HEK293 (cell line): ENCODE measurements around the gene BMAL2.

Experiments
- GLIS1 ChIP-seq: fragments of 450-650 bp; formaldehyde crosslinking; IDR thresholded peaks from 2 replicates; pipeline ENCODE4 v1.5.1; 2016; ENCODE audit warnings: missing biosample characterization, missing genetic modification characterization
- GLIS2 ChIP-seq: fragments of 450-650 bp; formaldehyde crosslinking; IDR thresholded peaks from 2 replicates; pipeline ENCODE4 v1.5.1; 2016; ENCODE audit warnings: missing biosample characterization, missing genetic modification characterization
- HOXA7 ChIP-seq: sonication (generic); formaldehyde crosslinking; IDR thresholded peaks from 2 replicates; pipeline ENCODE4 v1.8.1; 2022; ENCODE audit warnings: missing genetic modification reagents, borderline replicate concordance
- HOXC10 ChIP-seq: sonication (generic); formaldehyde crosslinking; IDR thresholded peaks from 2 replicates; pipeline ENCODE4 v1.8.1; 2023; ENCODE audit warnings: mild to moderate bottlenecking, missing genetic modification reagents
- KLF1 ChIP-seq: fragments of 450-650 bp; formaldehyde crosslinking; IDR thresholded peaks from 2 replicates; pipeline ENCODE4 v1.5.1; 2016; ENCODE audit warnings: missing biosample characterization, missing genetic modification characterization
- KLF7 ChIP-seq: fragments of 450-650 bp; formaldehyde crosslinking; IDR thresholded peaks from 2 replicates; pipeline ENCODE4 v1.5.1; 2016; ENCODE audit warnings: missing biosample characterization, missing genetic modification characterization, borderline replicate concordance
- KLF8 ChIP-seq: fragments of 450-650 bp; formaldehyde crosslinking; IDR thresholded peaks from 2 replicates; pipeline ENCODE4 v1.5.1; 2016; ENCODE audit warnings: missing biosample characterization, missing genetic modification characterization
- WT1 ChIP-seq: fragments of 450-650 bp; formaldehyde crosslinking; IDR thresholded peaks from 2 replicates; pipeline ENCODE4 v1.5.1; 2016; ENCODE audit warnings: missing biosample characterization, missing genetic modification characterization
- YY1 ChIP-seq: fragments of 450-650 bp; formaldehyde crosslinking; IDR thresholded peaks from 2 replicates; pipeline ENCODE4 v1.5.1; 2018; ENCODE audit warnings: missing biosample characterization, missing genetic modification characterization
- YY2 ChIP-seq: fragments of 450-650 bp; formaldehyde crosslinking; IDR thresholded peaks from 2 replicates; pipeline ENCODE4 v1.5.1; 2016; ENCODE audit warnings: missing biosample characterization, missing genetic modification characterization
- ZBTB20 ChIP-seq: fragments of 450-650 bp; formaldehyde crosslinking; IDR thresholded peaks from 2 replicates; pipeline ENCODE4 v1.5.1; 2016; ENCODE audit warnings: missing biosample characterization, missing genetic modification characterization
- ZBTB44 ChIP-seq: fragments of 450-650 bp; IDR thresholded peaks from 2 replicates; pipeline ENCODE4 v1.5.1; 2018; ENCODE audit warnings: missing biosample characterization, mild to moderate bottlenecking, missing genetic modification characterization
- ZBTB6 ChIP-seq: fragments of 450-650 bp; formaldehyde crosslinking; IDR thresholded peaks from 2 replicates; pipeline ENCODE4 v1.5.1; 2017; ENCODE audit warnings: missing biosample characterization, missing genetic modification characterization
- ZBTB7A ChIP-seq: fragments of 450-650 bp; formaldehyde crosslinking; IDR thresholded peaks from 2 replicates; pipeline ENCODE4 v1.5.1; 2016; ENCODE audit warnings: low read depth, missing biosample characterization, missing genetic modification characterization
- ZBTB8A ChIP-seq: fragments of 450-650 bp; formaldehyde crosslinking; IDR thresholded peaks from 2 replicates; pipeline ENCODE4 v1.5.1; 2016; ENCODE audit warnings: missing biosample characterization, missing genetic modification characterization
- ZEB2 ChIP-seq: fragments of 450-650 bp; formaldehyde crosslinking; IDR thresholded peaks from 2 replicates; pipeline ENCODE4 v1.5.1; 2016; ENCODE audit warnings: missing biosample characterization, missing genetic modification characterization
- ZFP37 ChIP-seq: fragments of 450-650 bp; formaldehyde crosslinking; IDR thresholded peaks from 2 replicates; pipeline ENCODE4 v1.5.1; 2016; ENCODE audit warnings: missing biosample characterization, missing genetic modification characterization
- ZIC2 ChIP-seq: fragments of 450-650 bp; formaldehyde crosslinking; IDR thresholded peaks from 2 replicates; pipeline ENCODE4 v1.5.1; 2016; ENCODE audit warnings: missing biosample characterization, missing genetic modification characterization
- ZNF132 ChIP-seq: fragments of 450-650 bp; formaldehyde crosslinking; IDR thresholded peaks from 2 replicates; pipeline ENCODE4 v1.5.1; 2017; ENCODE audit warnings: missing biosample characterization, missing genetic modification characterization, borderline replicate concordance
- ZNF221 ChIP-seq: fragments of 450-650 bp; formaldehyde crosslinking; IDR thresholded peaks from 2 replicates; pipeline ENCODE4 v1.5.1; 2017; ENCODE audit warnings: missing biosample characterization, missing genetic modification characterization, borderline replicate concordance
- ZNF24 ChIP-seq: fragments of 450-650 bp; formaldehyde crosslinking; IDR thresholded peaks from 2 replicates; pipeline ENCODE4 v1.5.1; 2016; ENCODE audit warnings: missing biosample characterization, missing genetic modification characterization
- ZNF354C ChIP-seq: fragments of 450-650 bp; formaldehyde crosslinking; IDR thresholded peaks from 2 replicates; pipeline ENCODE4 v1.5.1; 2016; ENCODE audit warnings: missing biosample characterization, missing genetic modification characterization, low read depth, borderline replicate concordance
- ZNF426 ChIP-seq: fragments of 450-650 bp; formaldehyde crosslinking; IDR thresholded peaks from 2 replicates; pipeline ENCODE4 v1.5.1; 2017; ENCODE audit warnings: missing biosample characterization, missing genetic modification characterization, mild to moderate bottlenecking, inconsistent platforms, moderate library complexity
- ZNF555 ChIP-seq: fragments of 450-650 bp; formaldehyde crosslinking; conservative IDR thresholded peaks from 2 replicates; pipeline ENCODE4 v1.5.1; 2017; ENCODE audit warnings: missing biosample characterization, mild to moderate bottlenecking, missing genetic modification characterization, inconsistent platforms
- ZNF610 ChIP-seq: fragments of 450-650 bp; formaldehyde crosslinking; IDR thresholded peaks from 2 replicates; pipeline ENCODE4 v1.5.1; 2016; ENCODE audit warnings: missing biosample characterization, missing genetic modification characterization, borderline replicate concordance
- ZNF621 ChIP-seq: fragments of 450-650 bp; formaldehyde crosslinking; IDR thresholded peaks from 2 replicates; pipeline ENCODE4 v1.5.1; 2017; ENCODE audit warnings: missing biosample characterization, missing genetic modification characterization
- ZNF624 ChIP-seq: fragments of 450-650 bp; formaldehyde crosslinking; IDR thresholded peaks from 2 replicates; pipeline ENCODE4 v1.5.1; 2017; ENCODE audit warnings: missing biosample characterization, missing genetic modification characterization
- ZNF658 ChIP-seq: fragments of 450-650 bp; formaldehyde crosslinking; IDR thresholded peaks from 2 replicates; pipeline ENCODE4; 2016; ENCODE audit warnings: missing biosample characterization, missing genetic modification characterization
- ZNF660 ChIP-seq: fragments of 450-650 bp; IDR thresholded peaks from 2 replicates; pipeline ENCODE4 v1.5.1; 2018; ENCODE audit warnings: missing biosample characterization, mild to moderate bottlenecking, missing genetic modification characterization
- ZNF692 ChIP-seq: fragments of 450-650 bp; formaldehyde crosslinking; IDR thresholded peaks from 2 replicates; pipeline ENCODE4 v1.5.1; 2016; ENCODE audit warnings: missing biosample characterization, missing genetic modification characterization
- ZNF704 ChIP-seq: fragments of 450-650 bp; formaldehyde crosslinking; IDR thresholded peaks from 2 replicates; pipeline ENCODE4 v1.5.1; 2016; ENCODE audit warnings: missing biosample characterization, missing genetic modification characterization
- ZNF707 ChIP-seq: fragments of 450-650 bp; formaldehyde crosslinking; IDR thresholded peaks from 2 replicates; pipeline ENCODE4 v1.5.1; 2016; ENCODE audit warnings: missing biosample characterization, missing genetic modification characterization
- ZNF747 ChIP-seq: fragments of 450-650 bp; formaldehyde crosslinking; IDR thresholded peaks from 2 replicates; pipeline ENCODE4 v1.5.1; 2016; ENCODE audit warnings: missing biosample characterization, missing genetic modification characterization
- ZNF791 ChIP-seq: fragments of 450-650 bp; formaldehyde crosslinking; IDR thresholded peaks from 2 replicates; pipeline ENCODE4 v1.5.1; 2016; ENCODE audit warnings: missing biosample characterization, missing genetic modification characterization
- ZNF830 ChIP-seq: fragments of 450-650 bp; IDR thresholded peaks from 2 replicates; pipeline ENCODE4 v1.5.0; 2018; ENCODE audit warnings: missing biosample characterization, missing genetic modification characterization, low read depth, mild to moderate bottlenecking, moderate library complexity
- ZSCAN5A ChIP-seq: fragments of 450-650 bp; formaldehyde crosslinking; IDR thresholded peaks from 2 replicates; pipeline ENCODE4 v1.5.1; 2016; ENCODE audit warnings: missing biosample characterization, missing genetic modification characterization

Gene BMAL2

GRCh38 chr12:27332714-27333402 is at the start of gene BMAL2 (continued):
- no peak for TF ChIP-seq ZNF221 (tag by site-specific recombination)
- no peak for TF ChIP-seq ZNF621
- peak; percentile 83 for TF ChIP-seq KLF1 (tag by site-specific recombination)
- TF ChIP-seq ZNF660 (tag by site-specific recombination): no peak
- TF ChIP-seq ZNF354C (tag by site-specific recombination): no peak
- peak; percentile 70; the same call in 1 of the 2 replicates for TF ChIP-seq KLF7
- TF ChIP-seq HOXA7: no peak
- no peak for TF ChIP-seq ZNF555 (tag by site-specific recombination)
- no peak for TF ChIP-seq ZSCAN5A
- no peak for TF ChIP-seq ZBTB6 (tag by site-specific recombination)
- TF ChIP-seq ZBTB7A: no peak
- TF ChIP-seq HOXC10 (CRISPR knock-in tag): no peak
- 0 out of 2 replicates have a peak, but pooled peaks have one; percentile 6 for TF ChIP-seq ZEB2 (tag by site-specific recombination)
- no peak for TF ChIP-seq ZFP37 (tag by site-specific recombination)
- TF ChIP-seq YY1 (tag by site-specific recombination): 0 out of 2 replicates have a peak, but pooled peaks have one; percentile 26
- TF ChIP-seq GLIS1 (tag by site-specific recombination): 0 out of 2 replicates have a peak, but pooled peaks have one; percentile 44
- TF ChIP-seq ZNF747 (tag by site-specific recombination): no peak
- no peak for TF ChIP-seq ZNF426 (tag by site-specific recombination)
- peak; percentile 88 for TF ChIP-seq ZBTB8A (tag by site-specific recombination)
- no peak for TF ChIP-seq ZNF692 (tag by site-specific recombination)
- no peak for TF ChIP-seq ZNF791
- TF ChIP-seq ZBTB44 (tag by site-specific recombination): no peak
- no peak for TF ChIP-seq ZNF830 (tag by site-specific recombination)
- TF ChIP-seq KLF8 (tag by site-specific recombination): peak; percentile 59; the same call in 1 of the 2 replicates
- no peak for TF ChIP-seq YY2 (tag by site-specific recombination)
- TF ChIP-seq ZNF704: no peak
- TF ChIP-seq ZNF707: no peak
- TF ChIP-seq WT1 (tag by site-specific recombination): no peak
- no peak for TF ChIP-seq ZBTB20 (tag by site-specific recombination)
- TF ChIP-seq ZNF610 (tag by site-specific recombination): no peak
- TF ChIP-seq GLIS2 (tag by site-specific recombination): peak; percentile 64; the same call in 1 of the 2 replicates
- TF ChIP-seq ZNF658: no peak
- TF ChIP-seq ZNF132 (tag by site-specific recombination): no peak
- TF ChIP-seq ZIC2 (tag by site-specific recombination): peak; percentile 62
- no peak for TF ChIP-seq ZNF624 (tag by site-specific recombination)
- TF ChIP-seq ZNF24 (tag by site-specific recombination): no peak
